Activated CD4-positive, alpha-beta T cell treated with anti-CD3 and anti-CD28 coated beads, Interleukin-2, amount 50 U/mL, for 16 hours (primary cell): ENCODE data around the gene CLSTN2.

Source experiments
- DNase-seq: peaks from one replicate; pipeline ENCODE4 v3.0.0-alpha.2; 2020

The CLSTN2 gene

DNA sequence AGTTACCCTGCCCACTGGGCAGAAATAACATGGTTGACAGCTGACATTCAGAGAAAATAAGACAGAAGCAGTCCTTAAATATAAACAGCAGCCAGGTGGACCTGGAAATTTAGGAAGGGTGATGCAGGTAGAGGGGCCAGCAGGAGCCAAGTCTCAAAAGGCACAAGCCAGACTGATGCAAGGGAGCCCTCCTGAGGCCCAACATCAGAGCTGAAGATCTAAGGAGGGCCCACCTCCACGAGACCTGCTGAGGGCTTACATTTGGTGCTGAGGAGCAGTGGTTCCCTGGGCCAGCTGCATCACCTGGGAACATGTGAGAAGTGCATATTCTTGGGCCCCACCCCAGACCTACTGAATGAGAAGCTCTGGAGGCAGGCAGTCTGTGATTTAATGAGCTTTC, 637.3 kb downstream of the CLSTN2 start:
- DNase-seq: no peak

GRCh38 chr3:140573011-140573410, 638.0 kb downstream of the CLSTN2 start:
- DNase-seq: no peak

DNA sequence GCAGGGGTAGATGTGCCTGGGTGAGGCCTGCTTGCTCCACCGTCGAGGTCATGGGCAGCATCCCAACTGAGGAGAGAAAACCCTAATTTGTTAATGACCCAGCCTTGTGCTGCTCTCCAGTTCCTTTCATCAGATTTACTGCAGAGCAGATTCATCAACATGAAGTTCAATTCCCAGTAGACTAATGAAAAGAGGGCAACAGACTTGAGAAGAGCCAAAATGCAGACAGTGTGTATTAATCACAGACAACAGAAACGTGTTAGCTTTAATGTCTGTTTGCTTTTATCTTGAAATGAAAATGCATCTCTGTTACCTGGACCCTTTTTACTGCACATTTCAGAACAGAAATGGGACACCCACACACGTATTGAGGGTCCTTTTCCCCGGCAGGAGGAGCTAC, 639.4 kb downstream of the CLSTN2 start:
- no peak for DNase-seq

DNA sequence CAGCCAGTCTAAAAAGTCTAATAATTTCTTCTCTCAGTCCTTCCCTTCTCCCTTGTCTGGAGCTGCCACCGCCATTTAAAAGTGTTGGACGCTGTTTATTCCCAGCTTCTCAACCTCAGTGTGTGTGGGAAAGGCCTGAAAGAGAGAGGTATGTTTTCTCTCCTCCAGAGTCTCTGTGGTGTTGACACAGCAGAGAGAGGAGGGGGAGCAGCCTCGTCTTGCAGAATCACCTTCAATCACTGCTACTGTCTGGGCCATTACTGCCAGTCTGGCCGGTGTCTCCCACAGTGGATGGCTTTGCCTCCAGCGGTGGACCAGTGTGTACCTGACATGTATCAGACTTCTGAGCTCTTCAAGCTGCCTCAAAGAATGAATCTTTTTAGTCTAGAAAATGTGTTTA, 641.5 kb downstream of the CLSTN2 start:
- no peak for DNase-seq

DNA sequence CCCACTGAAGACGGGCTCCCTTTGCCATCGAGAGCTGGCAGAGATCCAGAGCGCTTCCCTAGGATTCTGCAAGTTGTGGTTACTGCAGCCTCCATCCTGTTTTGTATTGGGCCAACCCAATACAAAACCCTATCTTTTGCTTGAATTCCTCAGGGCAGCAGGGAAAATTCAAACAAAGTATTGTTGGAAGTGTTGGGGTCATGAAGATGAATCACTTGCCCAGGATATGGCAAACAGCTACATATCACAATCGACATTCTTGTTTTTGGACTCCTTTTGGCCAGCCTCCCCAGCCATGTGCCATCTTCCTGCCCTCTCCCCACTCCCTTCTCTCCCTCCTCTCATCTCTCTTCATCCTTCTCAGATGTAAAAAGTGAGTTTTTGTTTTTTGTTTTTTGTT, 642.9 kb downstream of the CLSTN2 start:
- no peak for DNase-seq

GRCh38 chr3:140579260-140579659, 644.3 kb downstream of the CLSTN2 start:
- no peak for DNase-seq

DNA sequence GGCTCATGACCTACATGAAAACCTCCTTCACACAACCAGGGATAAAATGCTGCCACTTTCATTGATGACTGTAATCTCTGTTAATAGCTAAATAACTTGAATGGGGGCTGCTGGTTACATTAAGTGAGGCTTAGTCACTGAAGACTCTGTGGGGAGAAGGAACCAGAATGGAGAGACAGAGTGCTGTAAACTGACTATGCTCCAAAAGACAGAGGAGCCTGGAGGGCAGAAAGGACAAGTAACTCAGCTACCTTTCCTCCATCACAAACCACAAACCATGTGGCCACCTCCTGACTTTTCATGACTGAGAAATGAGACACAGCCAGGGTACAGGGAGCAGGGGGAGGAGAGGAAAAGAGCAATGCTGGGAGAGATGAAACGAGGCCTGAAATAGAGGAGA, 645.8 kb downstream of the CLSTN2 start:
- no peak for DNase-seq

- DNase-seq: no peak
Observed at GRCh38 chr3:140584549-140584948, 649.6 kb downstream of the CLSTN2 start.

- no peak for DNase-seq
Observed at GRCh38 chr3:140585828-140586227, 650.8 kb downstream of the CLSTN2 start.

- no peak for DNase-seq
Observed at GRCh38 chr3:140586311-140586710, 651.3 kb downstream of the CLSTN2 start.

DNA sequence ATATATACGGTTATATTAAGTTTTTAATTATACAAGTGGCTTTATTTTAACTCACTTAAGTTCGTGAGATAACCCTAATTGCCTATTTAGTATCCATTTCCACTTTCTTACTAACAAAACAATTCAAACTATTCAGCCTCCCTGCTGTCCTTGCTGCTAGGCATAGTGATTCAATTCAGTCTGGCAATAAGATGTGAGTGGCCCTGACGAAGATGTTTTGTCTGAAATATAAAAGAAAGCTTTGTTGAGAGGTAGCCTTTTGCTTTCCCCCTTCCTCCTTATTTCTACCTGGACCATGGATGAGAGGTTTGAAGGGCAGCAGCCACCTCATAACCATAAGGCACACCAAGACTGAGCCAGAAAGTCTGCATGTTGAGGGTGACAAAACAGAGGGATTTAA, 653.6 kb downstream of the CLSTN2 start:
- DNase-seq: no peak

DNA sequence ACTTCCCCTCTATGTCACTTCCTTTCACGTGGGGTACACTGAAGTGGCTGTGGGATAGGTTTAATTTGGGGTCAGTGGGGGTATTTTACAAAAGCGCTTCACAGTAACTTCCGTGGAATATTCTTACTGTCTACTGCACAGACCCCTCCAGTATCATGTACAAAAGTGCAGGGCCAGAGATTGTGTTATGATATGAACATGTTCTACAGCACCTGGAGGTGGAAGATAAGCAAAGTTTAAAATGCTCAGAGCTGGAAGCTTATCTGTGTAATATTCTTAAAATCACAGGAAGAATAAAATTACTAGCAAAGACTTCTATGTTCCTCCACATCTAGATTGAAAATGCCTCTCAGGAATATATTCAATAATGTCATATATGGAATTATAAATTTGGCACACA, 658.8 kb downstream of the CLSTN2 start:
- no peak for DNase-seq

- DNase-seq: no peak
Observed at GRCh38 chr3:140595295-140595694, 660.3 kb downstream of the CLSTN2 start.

DNA sequence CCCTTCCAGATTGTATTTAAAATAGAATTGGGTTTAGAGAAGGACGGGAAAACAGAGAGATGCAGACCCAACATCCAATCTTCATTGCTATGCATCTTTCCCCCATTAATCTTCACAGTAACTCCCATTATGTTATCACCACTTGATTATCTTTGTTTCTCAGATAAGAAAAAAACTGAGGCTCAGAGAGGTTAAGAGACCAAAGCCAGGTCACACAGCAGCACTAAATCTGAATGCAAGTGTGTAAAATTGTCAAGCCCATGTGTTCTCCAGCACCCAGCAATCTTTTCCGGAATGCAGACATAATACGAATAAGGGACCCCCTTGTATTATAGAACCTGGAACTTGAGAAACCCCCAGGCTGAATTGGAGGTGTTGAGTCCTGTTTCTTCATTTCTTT, 662.4 kb downstream of the CLSTN2 start:
- no peak for DNase-seq

GRCh38 chr3:140597792-140598191, 662.8 kb downstream of the CLSTN2 start:
- no peak for DNase-seq

- DNase-seq: no peak
Observed at GRCh38 chr3:140599009-140599408, 664.0 kb downstream of the CLSTN2 start.

DNA sequence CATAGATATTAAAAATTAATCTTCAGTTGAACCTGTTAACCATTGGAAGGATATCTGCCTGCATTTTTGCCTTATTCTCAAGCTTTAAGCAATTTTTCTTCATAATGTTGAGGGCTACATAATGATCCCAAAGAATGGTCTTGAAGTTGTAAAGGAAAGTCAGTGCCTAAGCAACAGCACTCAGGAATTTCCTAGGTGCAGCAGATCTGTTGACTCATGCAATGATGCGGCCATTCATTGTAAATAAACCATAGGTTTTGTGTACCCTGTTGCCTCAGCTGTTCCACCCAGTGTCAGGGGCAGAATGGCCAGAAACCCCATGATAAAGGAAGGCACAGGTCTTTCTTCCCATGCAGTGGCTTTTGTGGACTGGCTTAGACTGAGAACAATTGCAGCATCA, 664.5 kb downstream of the CLSTN2 start:
- no peak for DNase-seq

DNA sequence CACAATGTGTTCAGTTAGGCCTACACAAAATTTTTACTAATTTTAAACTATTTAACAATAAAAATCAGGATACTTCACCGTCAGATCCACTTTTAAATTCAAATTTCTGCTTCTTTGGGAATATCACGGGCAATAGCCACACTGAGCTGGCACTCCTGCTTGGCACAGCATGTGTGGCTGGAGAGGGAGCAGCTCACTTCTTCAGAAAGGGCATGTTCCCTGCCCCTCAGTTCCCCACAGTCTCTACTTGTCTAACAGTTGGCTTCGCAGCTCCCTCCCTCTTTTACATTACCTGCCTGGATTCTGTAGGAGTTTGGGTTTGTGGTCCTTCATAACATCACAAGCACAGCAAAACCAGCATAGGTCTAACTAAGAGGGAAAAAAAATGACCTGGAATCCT, 666.9 kb downstream of the CLSTN2 start:
- DNase-seq: no peak

GRCh38 chr3:140602781-140603180, 667.8 kb downstream of the CLSTN2 start:
- DNase-seq: no peak

- no peak for DNase-seq
Observed at GRCh38 chr3:140603766-140604165, 668.8 kb downstream of the CLSTN2 start.

- no peak for DNase-seq
Observed at GRCh38 chr3:140610544-140610943, 675.6 kb downstream of the CLSTN2 start.

DNA sequence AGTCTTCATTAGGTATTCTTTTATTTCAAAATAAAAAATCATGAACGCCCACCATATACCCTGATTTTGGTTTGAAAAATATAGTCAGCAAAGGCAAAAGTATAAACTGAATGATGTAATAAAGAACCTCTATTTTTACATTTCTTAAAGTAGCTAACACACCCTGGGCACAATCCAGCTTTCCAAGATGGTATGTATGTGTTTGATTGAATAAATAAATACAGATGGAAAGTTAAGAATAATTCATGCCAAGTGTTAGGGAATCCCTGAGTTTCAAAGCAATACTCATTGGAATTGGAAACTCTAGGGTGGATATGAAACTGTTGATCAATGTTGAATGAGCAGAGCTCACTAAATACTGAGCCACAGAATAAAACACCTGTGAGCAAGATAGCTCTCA, 679.0 kb downstream of the CLSTN2 start:
- DNase-seq: no peak

- DNase-seq: no peak
Observed at GRCh38 chr3:140617135-140617534, 682.1 kb downstream of the CLSTN2 start.

DNA sequence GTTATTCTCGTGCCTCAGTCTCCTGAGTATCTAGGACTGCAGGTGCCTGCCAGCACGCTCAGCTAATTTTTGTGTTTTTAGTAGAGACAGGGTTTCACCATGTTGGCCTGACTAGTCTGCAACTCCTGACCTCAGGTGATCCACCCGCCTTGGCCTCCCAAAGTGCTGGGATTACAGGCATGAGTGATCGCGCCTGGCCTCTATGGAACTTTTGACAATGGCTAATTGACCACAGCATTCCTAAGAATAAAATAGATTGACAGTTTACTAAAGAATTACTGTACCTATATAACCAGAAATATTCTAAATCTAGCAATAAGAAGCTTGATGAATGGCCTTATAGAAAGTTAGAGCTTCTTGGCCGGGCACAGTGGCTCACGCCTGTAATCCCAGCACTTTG, 691.9 kb downstream of the CLSTN2 start:
- DNase-seq: no peak
